NB4 (cell line): ENCODE data around the gene PPFIA2.

Experiments used
- CTCF ChIP-seq: IDR thresholded peaks from one replicate; pipeline ENCODE4 v1.5.1; 2012; ENCODE audit warnings: low read depth, low read length
- MAX ChIP-seq: IDR thresholded peaks from 2 replicates; pipeline ENCODE4 v1.6.1; 2011; ENCODE audit warnings: low read depth, low read length
- POLR2A ChIP-seq: IDR thresholded peaks from 2 replicates; pipeline ENCODE4 v1.6.1; 2011; ENCODE audit warnings: mild to moderate bottlenecking; ENCODE audit not compliant: insufficient read length; ENCODE audit errors: extremely low read depth

DNA sequence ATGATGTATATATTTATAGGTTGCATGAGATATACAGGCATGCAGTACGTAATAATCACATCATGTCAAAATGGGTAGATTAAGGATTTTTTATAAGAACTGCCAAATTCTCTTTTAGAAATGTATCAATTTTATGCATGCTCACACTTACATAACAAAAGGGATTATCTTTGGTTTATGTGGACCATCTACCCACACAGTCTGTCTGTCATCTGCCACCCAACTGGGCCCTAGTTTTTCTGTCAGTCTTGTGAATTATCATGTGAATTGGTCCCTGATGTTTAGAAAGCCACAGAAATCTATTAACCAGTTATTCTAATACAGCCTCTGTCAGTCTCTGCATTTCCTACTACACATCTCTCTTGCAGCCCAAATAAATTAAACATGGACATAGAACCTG is 547.8 kb downstream of the PPFIA2 start:
- no peak for TF ChIP-seq POLR2A
- no peak for TF ChIP-seq CTCF
- TF ChIP-seq MAX = no peak
